ENCODE data around the gene TCF4.

GRCh38 chr18:55324166-55324565 lies 263.8 kb downstream of the TCF4 start:
- TF ChIP-seq CTCF (IDR thresholded peaks at IDR 0.05) (no peak), POLR2A (IDR thresholded peaks at IDR 0.05) (no peak)
